Liver (tissue), 3 donors: ENCODE data around the gene TMEM14A.

Source experiments
- EGR1 ChIP-seq, 2 donors: IDR thresholded peaks; 2 replicates each; pipeline ENCODE4 v1.6.1; 2016 to 2018; ENCODE audit warnings: antibody characterized with exemption in 2 of 2, low read depth in 2 of 2
- FOXA1 ChIP-seq: IDR thresholded peaks from 2 replicates; pipeline ENCODE4 v1.6.1; 2016; ENCODE audit warnings: antibody characterized with exemption
- GABPA ChIP-seq, 2 donors: IDR thresholded peaks in 1 of 2; conservative IDR thresholded peaks in 1 of 2; 2 replicates each; pipeline ENCODE4 v1.6.1; 2016; ENCODE audit warnings: antibody characterized with exemption in 2 of 2, mild to moderate bottlenecking in 1 of 2, moderate library complexity in 1 of 2
- JUND ChIP-seq, 2 donors: IDR thresholded peaks; 2 replicates each; pipeline ENCODE4 v1.6.1; 2016; ENCODE audit warnings: antibody characterized with exemption in 2 of 2
- RAD21 ChIP-seq, 2 donors: IDR thresholded peaks; 2 replicates each; pipeline ENCODE4 v1.6.1; 2016; ENCODE audit warnings: antibody characterized with exemption in 2 of 2, mild to moderate bottlenecking in 2 of 2
- SP1 ChIP-seq: IDR thresholded peaks from 2 replicates; pipeline ENCODE4 v1.6.1; 2018; ENCODE audit warnings: antibody characterized with exemption, mild to moderate bottlenecking
- TAF1 ChIP-seq: conservative IDR thresholded peaks from 2 replicates; pipeline ENCODE4 v1.6.1; 2016; ENCODE audit warnings: antibody characterized with exemption, mild to moderate bottlenecking
- YY1 ChIP-seq: IDR thresholded peaks from 2 replicates; pipeline ENCODE4 v1.6.1; 2016; ENCODE audit warnings: antibody characterized with exemption, mild to moderate bottlenecking
- TF ChIP-seq, protein P1 (sequence below): IDR thresholded peaks from 2 replicates; pipeline ENCODE4 v1.6.1; 2016; ENCODE audit warnings: antibody characterized with exemption, mild to moderate bottlenecking
- TF ChIP-seq, protein P2 (sequence below): IDR thresholded peaks from 2 replicates; pipeline ENCODE4 v1.6.1; 2016; ENCODE audit warnings: antibody characterized with exemption
- TF ChIP-seq, protein P3 (sequence below): fragments of 150-350 bp; IDR thresholded peaks from 2 replicates; pipeline ENCODE4 v1.5.1; 2017; ENCODE audit warnings: improper control_type of control experiment, low read depth, low read length; ENCODE audit not compliant: missing input control
- TF ChIP-seq, protein P4 (sequence below): IDR thresholded peaks from 2 replicates; pipeline ENCODE4 v1.6.1; 2016; ENCODE audit warnings: antibody characterized with exemption
- donor health status: healthy.
- donor health status: healthy.

DNA sequence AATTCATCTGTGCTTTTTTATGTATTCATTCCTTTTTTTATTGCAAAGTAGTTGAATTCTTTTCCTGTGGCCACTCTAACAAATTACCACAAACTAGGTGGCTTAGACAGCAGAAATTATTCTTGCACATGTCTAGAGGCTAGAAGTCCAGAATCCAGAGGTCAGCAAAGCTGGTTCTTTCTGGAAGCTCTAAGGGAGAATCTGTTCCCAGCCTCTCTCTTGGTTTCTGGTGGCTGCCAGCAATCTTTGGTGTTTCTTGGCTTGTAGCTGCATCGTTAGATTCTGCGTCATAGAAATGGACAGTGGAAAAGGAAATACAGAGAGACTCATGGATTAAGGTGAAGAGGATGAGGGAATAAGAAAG is 53.1 kb downstream of the TMEM14A start:
- TF ChIP-seq, protein P1, sequence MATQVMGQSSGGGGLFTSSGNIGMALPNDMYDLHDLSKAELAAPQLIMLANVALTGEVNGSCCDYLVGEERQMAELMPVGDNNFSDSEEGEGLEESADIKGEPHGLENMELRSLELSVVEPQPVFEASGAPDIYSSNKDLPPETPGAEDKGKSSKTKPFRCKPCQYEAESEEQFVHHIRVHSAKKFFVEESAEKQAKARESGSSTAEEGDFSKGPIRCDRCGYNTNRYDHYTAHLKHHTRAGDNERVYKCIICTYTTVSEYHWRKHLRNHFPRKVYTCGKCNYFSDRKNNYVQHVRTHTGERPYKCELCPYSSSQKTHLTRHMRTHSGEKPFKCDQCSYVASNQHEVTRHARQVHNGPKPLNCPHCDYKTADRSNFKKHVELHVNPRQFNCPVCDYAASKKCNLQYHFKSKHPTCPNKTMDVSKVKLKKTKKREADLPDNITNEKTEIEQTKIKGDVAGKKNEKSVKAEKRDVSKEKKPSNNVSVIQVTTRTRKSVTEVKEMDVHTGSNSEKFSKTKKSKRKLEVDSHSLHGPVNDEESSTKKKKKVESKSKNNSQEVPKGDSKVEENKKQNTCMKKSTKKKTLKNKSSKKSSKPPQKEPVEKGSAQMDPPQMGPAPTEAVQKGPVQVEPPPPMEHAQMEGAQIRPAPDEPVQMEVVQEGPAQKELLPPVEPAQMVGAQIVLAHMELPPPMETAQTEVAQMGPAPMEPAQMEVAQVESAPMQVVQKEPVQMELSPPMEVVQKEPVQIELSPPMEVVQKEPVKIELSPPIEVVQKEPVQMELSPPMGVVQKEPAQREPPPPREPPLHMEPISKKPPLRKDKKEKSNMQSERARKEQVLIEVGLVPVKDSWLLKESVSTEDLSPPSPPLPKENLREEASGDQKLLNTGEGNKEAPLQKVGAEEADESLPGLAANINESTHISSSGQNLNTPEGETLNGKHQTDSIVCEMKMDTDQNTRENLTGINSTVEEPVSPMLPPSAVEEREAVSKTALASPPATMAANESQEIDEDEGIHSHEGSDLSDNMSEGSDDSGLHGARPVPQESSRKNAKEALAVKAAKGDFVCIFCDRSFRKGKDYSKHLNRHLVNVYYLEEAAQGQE, result no peak
- TF ChIP-seq, protein P2, sequence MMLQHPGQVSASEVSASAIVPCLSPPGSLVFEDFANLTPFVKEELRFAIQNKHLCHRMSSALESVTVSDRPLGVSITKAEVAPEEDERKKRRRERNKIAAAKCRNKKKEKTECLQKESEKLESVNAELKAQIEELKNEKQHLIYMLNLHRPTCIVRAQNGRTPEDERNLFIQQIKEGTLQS, result no peak
- no peak for TF ChIP-seq GABPA (IDR thresholded peaks at IDR 0.05 in 1 of 2, conservative IDR thresholded peaks at IDR 0.05 in 1 of 2)
- TF ChIP-seq TAF1, result no peak
- TF ChIP-seq, protein P3, sequence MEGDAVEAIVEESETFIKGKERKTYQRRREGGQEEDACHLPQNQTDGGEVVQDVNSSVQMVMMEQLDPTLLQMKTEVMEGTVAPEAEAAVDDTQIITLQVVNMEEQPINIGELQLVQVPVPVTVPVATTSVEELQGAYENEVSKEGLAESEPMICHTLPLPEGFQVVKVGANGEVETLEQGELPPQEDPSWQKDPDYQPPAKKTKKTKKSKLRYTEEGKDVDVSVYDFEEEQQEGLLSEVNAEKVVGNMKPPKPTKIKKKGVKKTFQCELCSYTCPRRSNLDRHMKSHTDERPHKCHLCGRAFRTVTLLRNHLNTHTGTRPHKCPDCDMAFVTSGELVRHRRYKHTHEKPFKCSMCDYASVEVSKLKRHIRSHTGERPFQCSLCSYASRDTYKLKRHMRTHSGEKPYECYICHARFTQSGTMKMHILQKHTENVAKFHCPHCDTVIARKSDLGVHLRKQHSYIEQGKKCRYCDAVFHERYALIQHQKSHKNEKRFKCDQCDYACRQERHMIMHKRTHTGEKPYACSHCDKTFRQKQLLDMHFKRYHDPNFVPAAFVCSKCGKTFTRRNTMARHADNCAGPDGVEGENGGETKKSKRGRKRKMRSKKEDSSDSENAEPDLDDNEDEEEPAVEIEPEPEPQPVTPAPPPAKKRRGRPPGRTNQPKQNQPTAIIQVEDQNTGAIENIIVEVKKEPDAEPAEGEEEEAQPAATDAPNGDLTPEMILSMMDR, result no peak
- no peak for TF ChIP-seq SP1
- no peak for TF ChIP-seq RAD21 (IDR thresholded peaks at IDR 0.05)
- TF ChIP-seq JUND (IDR thresholded peaks at IDR 0.05), result no peak
- no peak for TF ChIP-seq EGR1 (IDR thresholded peaks at IDR 0.05; ENCODE audit: low read depth in 2 of 2)
- no peak for TF ChIP-seq YY1
- no peak for TF ChIP-seq FOXA1
- TF ChIP-seq, protein P4, sequence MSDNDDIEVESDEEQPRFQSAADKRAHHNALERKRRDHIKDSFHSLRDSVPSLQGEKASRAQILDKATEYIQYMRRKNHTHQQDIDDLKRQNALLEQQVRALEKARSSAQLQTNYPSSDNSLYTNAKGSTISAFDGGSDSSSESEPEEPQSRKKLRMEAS, result no peak
